HG03520 (cell line): ENCODE data around the gene ARL4D.
"Not testable (repeated sequence)": the region's sequence is repeated elsewhere in the genome, so short reads cannot be mapped to it uniquely, and the experiment has no call there.

Source experiments
- ATAC-seq: cut with Tn5 transposase; IDR thresholded peaks from one replicate; pipeline ENCODE4 v1.9.1; 2021; ENCODE audit warnings: mild to moderate bottlenecking, moderate library complexity; ENCODE audit not compliant: unreplicated experiment

The ARL4D gene

DNA sequence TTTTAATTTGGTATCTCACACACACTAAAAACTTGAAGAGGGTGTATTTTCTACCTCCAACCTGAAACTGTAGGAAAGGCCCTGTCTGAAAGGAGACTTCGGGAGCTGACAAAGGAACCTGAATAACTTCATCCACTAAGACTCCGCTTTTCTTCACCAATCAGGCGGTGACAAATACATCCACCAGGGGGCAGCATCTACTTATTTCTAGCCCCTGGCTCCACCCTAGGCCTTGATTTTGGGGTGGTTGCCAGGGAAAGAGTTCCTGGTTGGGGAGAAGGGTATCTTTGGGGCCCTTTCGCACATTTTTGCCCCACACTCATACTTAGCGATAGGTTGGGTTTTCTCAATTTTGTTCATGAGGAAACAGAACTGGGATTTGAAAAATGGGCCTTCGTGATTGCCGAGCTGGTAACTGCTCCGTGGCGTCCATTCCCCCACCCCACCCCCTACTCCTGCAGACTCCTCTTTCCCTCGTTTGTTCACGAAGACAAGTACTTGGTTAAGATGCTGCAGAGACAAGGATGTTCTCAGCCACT is 4.8 kb upstream of the ARL4D start:
- no peak for ATAC-seq

DNA sequence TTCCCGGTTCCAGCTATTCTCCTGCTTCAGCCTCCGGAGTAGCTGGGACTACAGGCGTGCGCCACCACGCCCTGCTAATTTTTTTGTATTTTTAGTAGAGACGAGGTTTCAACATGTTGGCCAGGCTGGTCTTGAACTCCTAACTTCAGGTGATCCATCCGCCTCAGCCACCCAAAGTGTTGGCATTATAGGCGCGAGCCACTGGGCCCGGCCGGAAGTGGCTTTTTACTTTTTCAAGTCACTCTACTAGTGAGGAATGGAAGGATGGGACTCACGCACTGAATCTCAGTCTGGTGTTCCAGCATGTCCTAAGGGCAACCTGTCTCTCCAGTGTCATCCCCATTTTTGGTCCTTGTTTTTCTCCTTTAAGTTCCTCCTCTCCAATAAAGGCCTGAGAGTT is 4.1 kb upstream of the ARL4D start:
- ATAC-seq = not testable (repeated sequence)

DNA sequence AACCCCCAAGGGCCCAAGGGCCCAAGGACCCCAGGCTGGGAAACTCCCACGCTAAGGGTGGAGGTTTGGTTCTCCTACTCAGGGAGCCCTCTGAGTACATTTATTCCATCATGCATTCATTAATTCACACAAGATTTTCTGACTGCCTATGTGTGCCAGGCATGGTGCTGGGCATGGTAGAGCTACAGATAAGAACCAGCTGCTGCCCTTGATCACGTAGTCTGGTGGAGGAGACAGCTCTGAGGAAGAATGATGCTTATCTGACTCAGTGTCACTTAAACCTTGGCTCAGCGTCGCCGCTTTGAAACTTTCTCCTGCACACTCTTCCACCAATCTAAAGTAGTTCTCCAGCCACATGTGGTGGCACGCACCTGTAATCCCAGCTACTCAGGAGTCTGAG is 3.6 kb upstream of the ARL4D start:
- no peak for ATAC-seq

DNA sequence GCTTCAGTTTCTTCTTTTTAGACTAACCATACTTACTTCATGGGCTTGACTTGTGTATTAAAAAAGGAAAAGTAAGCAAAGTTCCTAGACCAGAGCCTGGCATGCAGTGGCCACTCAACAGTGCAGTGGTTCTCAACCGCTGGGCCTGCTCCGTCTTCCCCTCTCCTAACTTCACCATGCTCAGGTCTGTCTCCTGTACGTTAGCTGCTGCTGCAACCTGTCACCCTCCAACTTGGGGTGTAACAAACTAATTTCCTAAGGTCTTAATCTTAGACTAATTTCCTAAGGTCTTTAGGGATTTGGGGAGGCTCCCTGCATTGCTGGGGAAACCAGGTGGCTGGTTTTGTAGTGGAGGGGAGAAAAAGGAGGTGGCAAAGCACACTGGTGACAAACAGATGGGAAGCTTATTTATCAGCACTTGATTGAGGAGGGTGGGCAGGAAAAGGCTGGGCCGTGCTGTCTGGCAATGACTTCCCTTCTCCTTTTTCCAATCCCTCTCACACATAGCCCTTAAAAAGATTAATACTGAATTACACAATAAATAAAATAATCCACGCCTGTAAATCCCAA is 2.2 kb upstream of the ARL4D start:
- ATAC-seq = no peak

DNA sequence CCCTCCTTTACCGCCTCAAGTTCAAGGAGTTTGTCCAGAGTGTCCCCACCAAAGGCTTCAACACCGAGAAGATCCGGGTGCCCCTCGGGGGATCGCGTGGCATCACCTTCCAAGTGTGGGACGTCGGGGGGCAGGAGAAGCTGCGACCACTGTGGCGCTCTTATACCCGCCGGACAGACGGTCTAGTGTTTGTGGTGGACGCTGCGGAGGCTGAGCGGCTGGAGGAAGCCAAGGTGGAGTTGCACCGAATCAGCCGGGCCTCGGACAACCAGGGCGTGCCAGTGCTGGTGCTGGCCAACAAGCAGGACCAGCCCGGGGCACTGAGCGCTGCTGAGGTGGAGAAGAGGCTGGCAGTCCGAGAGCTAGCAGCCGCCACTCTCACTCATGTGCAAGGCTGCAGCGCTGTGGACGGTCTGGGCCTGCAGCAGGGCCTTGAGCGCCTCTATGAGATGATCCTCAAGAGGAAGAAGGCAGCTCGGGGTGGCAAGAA is 1.1 kb downstream of the ARL4D start:
- no peak for ATAC-seq

DNA sequence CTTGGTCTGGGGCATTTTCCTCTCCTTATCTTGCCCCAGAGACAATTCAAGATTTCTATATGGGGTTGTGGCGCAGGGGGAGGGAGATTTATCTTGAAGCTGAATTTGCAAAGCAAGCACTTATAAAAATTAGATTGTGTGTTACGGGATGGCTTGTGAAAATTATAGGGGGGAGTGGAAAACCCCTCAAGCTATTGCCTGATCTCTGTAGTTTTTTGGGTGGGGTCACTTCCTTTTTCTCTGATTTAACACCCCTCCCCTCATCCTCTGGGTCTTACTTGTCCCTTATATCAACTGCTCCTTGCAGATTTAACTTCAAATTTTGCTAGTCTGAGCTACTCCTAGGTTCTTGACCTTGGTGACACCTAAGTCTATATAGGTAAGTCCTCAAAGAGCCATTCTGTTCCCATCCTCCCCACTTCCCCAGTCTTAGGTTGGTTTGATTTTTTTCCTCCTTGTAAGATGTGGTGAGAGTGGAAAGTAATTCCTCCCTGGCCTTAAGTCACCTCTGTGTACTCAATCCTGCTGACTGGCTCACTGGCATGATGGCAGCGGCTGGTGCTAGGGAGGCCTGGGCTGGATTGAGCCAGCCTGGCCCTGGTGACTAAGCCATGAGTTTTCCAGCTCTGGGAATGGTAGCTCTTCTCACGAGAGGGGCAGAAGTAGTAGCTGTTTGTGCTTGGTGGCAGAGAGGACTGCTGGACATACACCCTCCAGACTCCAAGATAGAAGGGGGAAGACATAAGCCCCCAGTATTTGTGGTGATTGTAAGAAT is 2.3 kb downstream of the ARL4D start:
- no peak for ATAC-seq

DNA sequence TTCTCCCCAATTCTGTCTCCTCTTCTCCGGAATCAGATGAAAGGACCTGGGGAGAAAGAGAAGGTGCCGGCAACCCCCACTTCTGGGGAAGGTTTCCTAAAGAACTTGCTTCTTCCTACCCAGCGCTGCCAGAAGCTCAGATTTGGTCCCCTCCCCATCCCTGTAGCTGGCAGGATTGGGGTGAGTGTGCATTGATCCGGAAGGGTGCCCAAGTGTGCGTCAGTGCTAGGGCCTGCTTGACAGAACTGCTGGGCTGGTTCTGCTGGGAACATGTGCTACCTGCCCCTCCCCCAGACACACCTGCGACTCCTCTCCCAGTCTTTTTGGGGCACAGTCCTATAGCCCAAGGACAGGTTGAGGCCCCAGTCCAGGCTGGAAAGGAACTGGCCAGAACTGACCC is 3.3 kb downstream of the ARL4D start:
- no peak for ATAC-seq

DNA sequence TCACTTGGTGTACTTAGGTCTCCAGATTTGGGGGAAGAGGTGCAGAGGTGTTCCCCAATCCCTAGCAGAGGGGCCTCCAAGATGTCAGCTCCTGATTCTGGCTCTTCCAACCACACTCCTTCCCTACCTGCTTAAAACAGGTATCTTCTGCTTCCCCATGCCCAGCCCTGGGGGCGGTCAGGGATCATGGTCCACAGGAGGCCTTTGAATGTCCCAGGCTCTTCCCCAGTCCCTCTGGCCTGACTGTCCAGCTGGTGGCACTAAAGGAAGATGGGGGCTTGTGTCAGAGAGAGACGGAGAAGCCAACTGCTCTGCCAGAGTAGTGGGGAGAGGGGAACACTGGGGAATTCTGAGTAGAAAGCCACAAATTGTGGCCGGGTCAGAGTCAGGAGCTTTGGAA is 3.8 kb downstream of the ARL4D start:
- no peak for ATAC-seq

DNA sequence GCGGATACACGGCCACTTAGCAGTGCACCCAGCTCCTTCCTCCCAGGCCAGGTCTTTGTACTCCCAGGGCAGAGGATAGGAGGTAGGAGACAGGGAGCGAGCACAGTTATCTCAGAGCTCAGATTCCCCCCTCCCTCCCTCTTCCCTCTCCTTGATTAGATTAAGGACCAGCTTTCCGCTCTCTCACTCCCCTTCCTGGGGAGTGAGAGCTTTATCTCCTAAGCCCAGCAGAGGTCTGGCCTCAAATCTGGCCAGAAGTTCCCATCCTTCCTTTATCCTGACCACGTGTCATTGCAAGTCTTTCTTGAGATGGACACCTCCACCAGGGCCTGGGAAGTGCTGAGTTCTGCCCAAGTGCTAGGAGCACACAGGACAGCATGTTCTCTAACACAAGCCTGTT is 5.1 kb downstream of the ARL4D start:
- no peak for ATAC-seq

DNA sequence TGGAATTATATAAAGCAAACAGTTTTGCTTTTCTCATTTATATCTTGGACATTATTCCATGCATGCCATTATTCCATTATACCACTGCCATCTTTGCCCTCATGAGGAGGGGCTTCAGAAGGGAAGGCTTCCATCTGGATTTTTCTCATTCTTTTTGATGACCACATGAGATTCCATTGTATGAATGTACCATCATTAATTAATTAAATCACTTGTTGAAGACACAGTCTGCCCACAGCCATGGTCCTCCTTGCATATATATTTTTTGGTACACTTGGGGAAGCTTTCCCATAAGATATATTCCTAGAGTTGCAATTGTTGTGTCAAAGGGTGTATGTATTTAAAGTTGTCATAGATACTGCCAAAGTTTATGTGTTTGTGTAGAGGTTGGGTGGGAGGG is 7.1 kb downstream of the ARL4D start:
- ATAC-seq = no peak

DNA sequence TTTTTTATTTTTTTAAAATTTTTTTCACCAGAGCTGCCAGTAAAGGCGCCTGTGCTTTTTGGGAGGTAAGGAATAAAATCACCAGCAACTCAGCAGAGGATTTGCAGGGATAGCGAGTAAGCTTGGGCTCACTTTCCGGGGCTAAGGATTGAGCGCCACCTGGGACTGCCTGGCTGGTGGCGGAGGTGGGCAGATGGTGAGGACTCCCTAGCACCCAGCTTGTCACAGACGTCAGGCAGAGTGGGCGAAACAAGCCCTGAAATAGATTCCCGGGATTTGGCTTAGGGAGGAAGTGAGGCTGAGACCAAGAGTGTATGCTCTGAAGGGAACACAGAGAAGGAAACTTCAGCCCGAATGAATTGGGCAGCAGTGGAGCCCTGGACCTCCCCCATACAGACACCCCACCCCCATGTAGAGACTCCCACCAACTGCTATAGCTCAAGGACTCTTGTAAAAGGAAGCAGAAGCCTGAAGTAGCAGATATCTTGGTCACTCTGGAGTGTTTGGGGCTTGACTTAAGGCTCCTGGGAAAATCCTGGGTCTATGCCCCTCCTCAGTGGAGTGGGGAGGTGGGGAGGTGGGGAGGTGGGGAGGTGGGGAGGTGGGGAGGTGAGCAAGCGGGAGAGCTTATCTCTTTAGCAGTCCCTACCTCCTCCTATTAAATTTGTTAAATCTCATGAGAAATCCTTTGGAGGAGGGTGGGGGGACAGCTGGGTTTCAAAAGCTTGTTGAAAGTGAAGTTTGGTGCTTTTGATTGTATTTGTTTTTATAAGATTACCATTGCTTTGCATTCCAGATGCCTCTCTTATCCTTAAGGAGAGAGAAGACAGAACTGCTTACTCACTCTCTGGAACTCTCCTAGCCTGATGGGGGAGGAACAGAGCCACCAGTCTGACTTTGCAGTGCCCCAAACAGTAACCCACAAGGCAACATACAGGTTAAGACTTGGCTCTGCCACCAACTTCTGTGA is 8.2 kb downstream of the ARL4D start:
- no peak for ATAC-seq

DNA sequence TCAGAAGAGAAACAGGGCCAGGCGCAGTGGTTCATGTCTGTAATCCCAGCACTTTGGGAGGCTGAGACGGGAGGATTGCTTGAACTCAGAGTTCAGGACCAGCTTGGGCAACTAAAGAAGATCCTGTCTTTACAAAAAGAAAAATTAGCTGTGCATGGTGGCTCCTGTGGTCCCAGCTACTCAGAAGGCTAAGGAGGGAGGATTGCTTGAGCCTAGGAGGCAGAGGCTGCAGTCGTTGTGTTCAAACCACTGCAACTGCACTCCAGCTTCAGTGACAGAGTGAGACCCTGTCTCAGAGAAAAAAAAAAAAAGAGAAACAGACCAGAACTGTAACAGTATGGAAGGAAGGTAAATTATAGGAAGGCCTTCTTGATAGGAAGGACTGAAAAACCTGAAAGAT is 10.3 kb downstream of the ARL4D start:
- ATAC-seq = no peak

DNA sequence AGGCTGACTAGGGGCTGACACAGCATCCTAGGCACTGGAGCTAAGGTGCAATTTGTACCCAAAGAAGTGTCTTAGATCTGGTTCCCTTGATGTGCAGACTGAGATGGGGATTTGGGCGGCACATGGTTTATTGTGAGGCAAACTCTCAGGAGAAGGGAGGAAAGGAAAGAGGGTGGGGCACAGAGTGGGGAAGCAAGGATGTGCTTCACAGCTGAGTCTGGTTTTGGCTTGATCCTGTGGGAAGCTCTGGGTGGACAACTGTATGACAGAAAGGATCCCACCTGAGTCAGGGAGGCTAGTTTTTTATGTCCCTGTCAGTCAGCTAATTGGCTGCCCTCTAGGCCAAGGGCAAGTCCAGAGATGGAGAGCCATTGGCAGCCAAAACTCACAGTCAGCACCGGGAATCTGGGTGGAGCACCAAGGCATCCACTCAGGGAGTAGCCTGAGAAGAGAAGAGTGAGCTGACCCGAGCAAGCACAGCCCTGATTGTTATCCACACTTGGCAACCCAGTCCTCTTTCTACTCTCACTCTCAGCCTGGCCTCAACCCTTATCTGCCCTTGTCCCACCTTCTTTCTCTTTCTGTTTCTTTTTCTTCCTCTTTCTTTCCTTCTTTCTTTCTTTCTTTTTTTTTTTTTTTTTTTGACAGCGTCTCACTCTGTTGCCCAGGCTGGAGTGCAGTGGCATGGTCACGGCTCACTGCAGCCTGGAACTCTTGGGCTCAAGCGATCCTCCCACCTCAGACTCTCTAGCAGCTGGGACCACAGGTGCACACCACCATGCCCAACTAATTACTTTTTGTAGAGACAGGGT is 12.0 kb downstream of the ARL4D start:
- no peak for ATAC-seq

DNA sequence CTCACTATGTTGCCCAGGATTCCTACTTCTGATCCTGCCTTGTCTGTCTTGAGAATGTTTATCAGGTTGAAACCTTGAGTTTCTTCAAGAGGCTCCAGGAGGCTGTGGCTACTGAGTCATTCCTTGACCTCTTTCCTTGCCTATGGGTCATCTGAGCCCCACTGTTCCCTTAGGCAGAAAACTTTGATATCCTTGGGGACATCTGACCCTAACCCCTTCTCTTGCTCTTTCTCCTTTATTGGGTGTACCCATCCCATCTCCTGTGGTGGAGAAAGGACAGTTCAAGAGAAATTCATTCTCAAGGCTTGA is 12.5 kb downstream of the ARL4D start:
- no peak for ATAC-seq

DNA sequence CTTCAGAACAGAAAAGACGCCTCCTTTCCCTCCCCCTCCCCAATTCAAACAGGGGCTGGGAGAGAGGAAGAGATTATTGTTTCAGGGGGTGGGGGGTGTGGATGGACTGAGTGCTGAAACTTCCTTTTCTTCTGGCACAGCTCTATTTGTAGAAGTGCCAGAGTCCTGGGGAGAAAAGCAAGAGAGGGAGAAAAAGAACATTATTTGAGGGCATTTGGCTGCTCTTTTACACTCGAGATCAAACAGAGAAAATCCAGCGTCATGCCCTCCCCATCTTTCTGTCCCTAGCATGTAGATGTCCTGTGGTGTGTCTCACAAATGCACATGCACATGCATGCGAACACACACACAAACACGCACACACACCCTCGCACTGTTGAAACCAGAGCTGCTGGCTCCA is 13.0 kb downstream of the ARL4D start:
- ATAC-seq = no peak

DNA sequence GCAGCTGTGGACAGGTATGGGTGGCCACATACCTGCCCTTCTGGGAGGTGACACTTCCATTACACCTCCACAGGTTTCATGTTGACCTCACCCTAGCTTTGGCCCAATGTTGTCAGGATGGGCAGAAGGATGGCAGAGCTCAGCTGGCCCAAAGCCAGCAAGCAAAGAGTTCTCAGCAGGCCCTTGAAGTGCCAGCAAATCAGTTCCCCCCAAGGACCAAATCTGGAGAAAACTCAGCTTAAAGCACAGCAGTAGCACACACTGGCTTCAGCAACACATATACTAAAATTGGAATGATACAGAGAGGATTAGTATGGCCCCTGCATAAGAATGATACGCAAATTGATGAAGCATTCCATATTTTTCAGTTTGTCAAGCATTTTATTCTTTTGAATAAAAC is 13.4 kb downstream of the ARL4D start:
- no peak for ATAC-seq

DNA sequence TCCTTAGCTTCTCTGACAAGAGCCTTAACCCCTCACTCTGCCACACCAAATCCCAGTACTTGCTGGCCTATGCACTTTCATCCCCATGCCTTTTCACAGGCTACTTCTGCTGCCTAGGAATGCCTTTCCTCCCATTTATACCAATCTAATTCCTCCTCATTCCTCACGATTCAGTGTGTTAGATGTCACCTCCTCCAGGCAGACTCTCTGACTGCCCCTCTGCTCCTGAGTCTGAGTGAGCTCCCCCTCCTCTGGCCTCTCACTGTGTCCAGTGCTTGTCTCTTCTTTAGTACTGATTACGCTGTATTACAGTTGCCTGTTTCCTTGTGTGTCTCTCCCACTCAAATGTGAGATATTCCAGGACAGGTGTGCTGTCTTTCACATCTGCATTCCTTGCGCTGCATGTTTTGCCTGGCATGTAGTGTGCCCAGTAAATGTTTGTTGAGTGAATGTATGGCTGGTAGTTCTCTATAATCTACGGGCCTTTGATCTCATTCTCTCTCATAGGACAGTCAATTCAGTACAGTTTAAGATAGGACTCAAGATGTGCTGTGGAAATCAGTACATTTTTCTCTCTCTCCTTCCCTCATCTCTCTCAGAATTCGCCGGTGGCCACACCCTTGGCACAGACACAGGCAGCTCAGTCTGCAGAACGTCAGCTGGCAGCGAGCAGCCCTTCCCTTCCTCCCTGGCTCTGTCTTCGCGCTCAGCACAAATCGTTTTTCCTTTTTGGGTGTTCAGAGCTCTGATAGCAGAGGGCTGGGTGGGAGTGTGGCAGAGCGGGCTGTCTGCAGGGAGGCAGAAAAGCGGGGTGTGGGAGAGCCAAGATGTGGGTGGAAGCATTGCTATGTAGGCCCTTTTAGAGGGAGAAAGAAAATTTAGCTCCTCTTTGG is 18.5 kb downstream of the ARL4D start:
- no peak for ATAC-seq

DNA sequence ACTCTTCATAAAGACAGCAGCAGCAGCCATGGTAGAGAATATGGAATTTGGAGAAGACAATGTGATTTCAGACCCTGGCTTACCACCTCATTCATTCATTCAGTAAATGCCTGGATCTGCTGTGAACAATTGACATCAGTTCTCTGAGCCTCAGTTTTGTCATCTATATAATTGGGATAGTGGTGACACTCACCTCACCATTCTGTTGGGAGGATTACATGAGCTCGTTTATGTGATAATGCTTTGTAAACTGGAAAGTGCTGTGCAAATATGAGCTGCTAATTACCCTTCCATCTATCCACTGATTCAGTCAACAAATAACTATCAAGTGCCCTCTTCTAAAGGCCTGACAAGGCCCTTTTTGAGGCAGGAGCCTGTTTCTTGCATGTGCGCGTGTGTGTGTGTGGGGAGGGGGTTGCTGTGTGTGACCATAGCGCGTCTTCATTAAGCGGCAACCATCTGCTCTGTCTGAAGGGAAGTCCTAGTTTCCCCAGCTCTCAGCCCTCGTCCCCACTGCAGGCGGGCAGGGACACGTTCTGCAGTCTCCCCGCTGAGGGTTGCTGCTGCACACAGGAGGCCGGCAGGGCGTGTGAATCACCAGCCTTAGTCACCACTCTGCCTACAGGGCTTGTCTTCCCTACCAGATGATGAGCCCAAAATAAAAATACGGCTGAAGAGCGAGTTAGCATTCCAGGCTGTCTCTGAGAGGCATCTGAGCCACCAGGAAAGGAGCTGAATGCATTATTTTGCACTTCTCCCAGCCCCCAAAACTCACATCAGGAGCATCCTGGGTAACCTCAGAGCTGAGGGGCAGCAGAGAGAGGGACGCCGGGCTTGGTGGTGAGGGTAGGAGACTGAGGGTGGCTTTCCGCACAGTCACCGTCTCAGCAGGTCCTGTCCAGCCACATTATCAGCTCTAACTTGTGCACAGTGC is 19.9 kb downstream of the ARL4D start:
- ATAC-seq = no peak
